ENCODE data around the gene CIAO3.

CIAO3 gene

GRCh38 chr16:717450-718245, 23.1 kb downstream of the CIAO3 start:
- no peaks in the 10 kb centered on the region for H3K36me3 ChIP-seq (replicated peaks; ENCODE audit: insufficient read depth, low read length)
- TF ChIP-seq EZH2 (optimal IDR thresholded peaks at IDR 0.05; ENCODE audit: low read depth, low read length) (no peak), CTCF (IDR thresholded peaks at IDR 0.05; ENCODE audit: low read length) (no peak), EZH2phosphoT487 (IDR thresholded peaks at IDR 0.05; ENCODE audit: low read length) (no peak)
- H3K9ac ChIP-seq (ENCODE audit: low read length), result no peak overlapping the region
- peaks cover 25% of the 10 kb centered on the region for H3K27me3 ChIP-seq (replicated peaks; ENCODE audit: insufficient read depth, low read length)
- H3K4me3 ChIP-seq (ENCODE audit: low read length), result no peak overlapping the region
- H4K20me1 ChIP-seq (ENCODE audit: insufficient read depth, low read length), result no peaks in the 10 kb centered on the region
- no peaks in the 10 kb centered on the region for H3K9me3 ChIP-seq (replicated peaks; ENCODE audit: insufficient read depth, low read length)
- peaks cover 9% of the 10 kb centered on the region; the same call in 1 of the 2 replicates for H3K79me2 ChIP-seq (ENCODE audit: low read length)
- no peak overlapping the region for H3K4me2 ChIP-seq (ENCODE audit: low read depth, low read length)
- peaks cover 10% of the 10 kb centered on the region; the same call in 1 of the 2 replicates for H3F3A ChIP-seq (ENCODE audit: insufficient read depth, low read length)
- peaks cover 16% of the 10 kb centered on the region; the same call in 1 of the 2 replicates for H3K4me1 ChIP-seq (ENCODE audit: low read length)
- H3K9me2 ChIP-seq (replicated peaks; ENCODE audit: insufficient read depth, low read length), result no peaks in the 10 kb centered on the region
- no peak for DNase-seq
- H2AFZ ChIP-seq (ENCODE audit: low read length), result no peak overlapping the region
- H3K27ac ChIP-seq (ENCODE audit: low read length), result no peak overlapping the region

GRCh38 chr16:716768-717325, 23.9 kb downstream of the CIAO3 start:
- TF ChIP-seq EZH2 (optimal IDR thresholded peaks at IDR 0.05; ENCODE audit: low read depth, low read length), result no peak
- no peak for TF ChIP-seq EZH2phosphoT487 (IDR thresholded peaks at IDR 0.05; ENCODE audit: low read length)
- TF ChIP-seq CTCF (IDR thresholded peaks at IDR 0.05; ENCODE audit: low read length), result no peak
- H3K27ac ChIP-seq (ENCODE audit: low read length), result no peak overlapping the region
- no peaks in the 10 kb centered on the region for H4K20me1 ChIP-seq (ENCODE audit: insufficient read depth, low read length)
- peaks cover 10% of the 10 kb centered on the region; the same call in 1 of the 2 replicates for H3F3A ChIP-seq (ENCODE audit: insufficient read depth, low read length)
- no peaks in the 10 kb centered on the region for H3K9me2 ChIP-seq (replicated peaks; ENCODE audit: insufficient read depth, low read length)
- DNase-seq, result no peak
- H3K4me2 ChIP-seq (ENCODE audit: low read depth, low read length), result no peak overlapping the region
- H3K27me3 ChIP-seq (replicated peaks; ENCODE audit: insufficient read depth, low read length), result peaks cover 25% of the 10 kb centered on the region
- H2AFZ ChIP-seq (ENCODE audit: low read length), result no peak overlapping the region
- no peak overlapping the region for H3K4me3 ChIP-seq (ENCODE audit: low read length)
- no peak overlapping the region for H3K9ac ChIP-seq (ENCODE audit: low read length)
- H3K79me2 ChIP-seq (ENCODE audit: low read length), result peaks cover 5% of the 10 kb centered on the region; the same call in 1 of the 2 replicates
- H3K36me3 ChIP-seq (replicated peaks; ENCODE audit: insufficient read depth, low read length), result no peaks in the 10 kb centered on the region
- no peaks in the 10 kb centered on the region for H3K9me3 ChIP-seq (replicated peaks; ENCODE audit: insufficient read depth, low read length)
- peaks cover 15% of the 10 kb centered on the region; the same call in 1 of the 2 replicates for H3K4me1 ChIP-seq (ENCODE audit: low read length)

- Histone ChIP-seq H3K4me1 (ENCODE audit: low read length) (peaks cover 11% of the 10 kb centered on the region; the same call in 1 of the 2 replicates), H3K27me3 (replicated peaks; ENCODE audit: insufficient read depth, low read length) (peaks cover 28% of the 10 kb centered on the region)
These were observed 24.6 kb downstream of the CIAO3 start for GRCh38 chr16:716200-716568.

More at GRCh38 chr16:716200-716568, 24.6 kb downstream of the CIAO3 start:
- H3F3A ChIP-seq (ENCODE audit: insufficient read depth, low read length), result peaks cover 10% of the 10 kb centered on the region; the same call in 1 of the 2 replicates
- H3K9me3 ChIP-seq (replicated peaks; ENCODE audit: insufficient read depth, low read length), result no peaks in the 10 kb centered on the region
- no peak overlapping the region for H2AFZ ChIP-seq (ENCODE audit: low read length)
- H3K27ac ChIP-seq (ENCODE audit: low read length), result no peak overlapping the region
- no peak overlapping the region for H3K4me3 ChIP-seq (ENCODE audit: low read length)
- no peak overlapping the region for H3K9ac ChIP-seq (ENCODE audit: low read length)
- no peak for DNase-seq
- TF ChIP-seq EZH2phosphoT487 (IDR thresholded peaks at IDR 0.05; ENCODE audit: low read length) (no peak), EZH2 (optimal IDR thresholded peaks at IDR 0.05; ENCODE audit: low read depth, low read length) (no peak), CTCF (IDR thresholded peaks at IDR 0.05; ENCODE audit: low read length) (no peak)
- H3K4me2 ChIP-seq (ENCODE audit: low read depth, low read length), result no peak overlapping the region
- H3K9me2 ChIP-seq (replicated peaks; ENCODE audit: insufficient read depth, low read length), result no peaks in the 10 kb centered on the region
- no peaks in the 10 kb centered on the region for H4K20me1 ChIP-seq (ENCODE audit: insufficient read depth, low read length)
- H3K79me2 ChIP-seq (ENCODE audit: low read length), result no peaks in the 10 kb centered on the region; the same call in 1 of the 2 replicates
- no peaks in the 10 kb centered on the region for H3K36me3 ChIP-seq (replicated peaks; ENCODE audit: insufficient read depth, low read length)

Measured in MM.1S (cell line).